Liver (tissue), 2 donors: ENCODE results near the gene AP1S2.
"Not testable (repeated sequence)": the region's sequence is repeated elsewhere in the genome, so short reads cannot be mapped to it uniquely, and the experiment has no call there.

Experiments
- YY1 ChIP-seq: IDR thresholded peaks from 2 replicates; pipeline ENCODE4 v1.6.1; 2016; ENCODE audit warnings: antibody characterized with exemption, mild to moderate bottlenecking
- TF ChIP-seq, protein P1 (sequence below): fragments of 150-350 bp; IDR thresholded peaks from 2 replicates; pipeline ENCODE4 v1.5.1; 2017; ENCODE audit warnings: improper control_type of control experiment, low read depth, low read length; ENCODE audit not compliant: missing input control
- TF ChIP-seq, protein P2 (sequence below): IDR thresholded peaks from 2 replicates; pipeline ENCODE4 v1.6.1; 2016; ENCODE audit warnings: antibody characterized with exemption
- donor health status: healthy.

DNA sequence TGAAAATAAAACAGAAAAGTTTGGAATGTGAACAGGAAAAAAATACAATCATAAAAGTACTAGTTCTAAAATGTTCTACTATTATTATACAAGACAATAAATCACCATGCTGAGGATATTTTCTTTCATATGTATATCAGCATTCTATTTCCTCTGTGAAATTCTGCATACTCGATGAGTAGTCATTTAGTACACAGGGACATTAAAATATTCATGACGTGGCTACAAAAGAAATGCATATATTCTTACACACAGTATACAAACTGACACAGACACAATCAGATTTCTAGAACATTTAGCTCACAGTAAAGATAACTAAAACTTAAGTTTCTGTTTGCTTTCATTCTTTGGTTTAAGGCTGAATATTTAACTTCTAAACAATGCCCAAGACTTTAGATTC is 23.3 kb downstream of the AP1S2 start:
- TF ChIP-seq, protein P1, sequence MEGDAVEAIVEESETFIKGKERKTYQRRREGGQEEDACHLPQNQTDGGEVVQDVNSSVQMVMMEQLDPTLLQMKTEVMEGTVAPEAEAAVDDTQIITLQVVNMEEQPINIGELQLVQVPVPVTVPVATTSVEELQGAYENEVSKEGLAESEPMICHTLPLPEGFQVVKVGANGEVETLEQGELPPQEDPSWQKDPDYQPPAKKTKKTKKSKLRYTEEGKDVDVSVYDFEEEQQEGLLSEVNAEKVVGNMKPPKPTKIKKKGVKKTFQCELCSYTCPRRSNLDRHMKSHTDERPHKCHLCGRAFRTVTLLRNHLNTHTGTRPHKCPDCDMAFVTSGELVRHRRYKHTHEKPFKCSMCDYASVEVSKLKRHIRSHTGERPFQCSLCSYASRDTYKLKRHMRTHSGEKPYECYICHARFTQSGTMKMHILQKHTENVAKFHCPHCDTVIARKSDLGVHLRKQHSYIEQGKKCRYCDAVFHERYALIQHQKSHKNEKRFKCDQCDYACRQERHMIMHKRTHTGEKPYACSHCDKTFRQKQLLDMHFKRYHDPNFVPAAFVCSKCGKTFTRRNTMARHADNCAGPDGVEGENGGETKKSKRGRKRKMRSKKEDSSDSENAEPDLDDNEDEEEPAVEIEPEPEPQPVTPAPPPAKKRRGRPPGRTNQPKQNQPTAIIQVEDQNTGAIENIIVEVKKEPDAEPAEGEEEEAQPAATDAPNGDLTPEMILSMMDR: not testable (repeated sequence)
- TF ChIP-seq, protein P2, sequence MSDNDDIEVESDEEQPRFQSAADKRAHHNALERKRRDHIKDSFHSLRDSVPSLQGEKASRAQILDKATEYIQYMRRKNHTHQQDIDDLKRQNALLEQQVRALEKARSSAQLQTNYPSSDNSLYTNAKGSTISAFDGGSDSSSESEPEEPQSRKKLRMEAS: not testable (repeated sequence)
- not testable (repeated sequence) for TF ChIP-seq YY1
